Measurements from ENCODE around the gene CEBPG. TPM values are rescaled to one million over a fixed set of nuclear protein-coding genes. Genes with fewer than 3 reads are reported as not detected.

The CEBPG gene
- total RNA-seq, 1 experiment from 2014 or later = 39.5 TPM

GRCh38 chr19:33343301-33343700 is 30.2 kb upstream of the CEBPG start:
- H3K36me3 Mint-ChIP-seq (ENCODE audit: insufficient read depth, unreplicated experiment) = no peaks in the 10 kb centered on the region
- no TSS peak for BruUV-seq (replicated peaks)

GRCh38 chr19:33343859-33344572 is 29.5 kb upstream of the CEBPG start:
- no peaks in the 10 kb centered on the region for H3K4me1 Mint-ChIP-seq (ENCODE audit: low read depth, unreplicated experiment)
- intact Hi-C loops (cut with micrococcal nuclease; ENCODE audit: unreplicated experiment) = no loop called here
- CTCF ChIA-PET = no interaction called here
- H3K36me3 Mint-ChIP-seq (ENCODE audit: insufficient read depth, unreplicated experiment) = no peaks in the 10 kb centered on the region
- peaks cover 99% of the 10 kb centered on the region for H3K27me3 Mint-ChIP-seq (ENCODE audit: unreplicated experiment)
- H3K9me3 Mint-ChIP-seq (ENCODE audit: low read depth, unreplicated experiment) = no peaks in the 10 kb centered on the region
- TF ChIP-seq CTCF (IDR thresholded peaks at IDR 0.05; ENCODE audit: unreplicated experiment) = no peak
- H3K27ac Mint-ChIP-seq (ENCODE audit: unreplicated experiment) = no peak overlapping the region
- no TSS peak for BruUV-seq (replicated peaks)
- no peak for DNase-seq
- no peak overlapping the region for H3K4me3 Mint-ChIP-seq (ENCODE audit: low read depth, unreplicated experiment)

More at GRCh38 chr19:33343301-33343700, 30.2 kb upstream of the CEBPG start:
- H3K9me3 Mint-ChIP-seq (ENCODE audit: low read depth, unreplicated experiment) = no peaks in the 10 kb centered on the region
- no peak for TF ChIP-seq CTCF (IDR thresholded peaks at IDR 0.05; ENCODE audit: unreplicated experiment)
- H3K27ac Mint-ChIP-seq (ENCODE audit: unreplicated experiment) = no peak overlapping the region
- H3K4me1 Mint-ChIP-seq (ENCODE audit: low read depth, unreplicated experiment) = no peaks in the 10 kb centered on the region
- intact Hi-C loops (cut with micrococcal nuclease; ENCODE audit: unreplicated experiment) = no loop called here
- CTCF ChIA-PET = no interaction called here
- peaks cover 99% of the 10 kb centered on the region for H3K27me3 Mint-ChIP-seq (ENCODE audit: unreplicated experiment)
- no peak for DNase-seq
- no peak overlapping the region for H3K4me3 Mint-ChIP-seq (ENCODE audit: low read depth, unreplicated experiment)

GRCh38 chr19:33344573-33344925 is 29.0 kb upstream of the CEBPG start:
- Mint-ChIP-seq H3K9me3 (ENCODE audit: low read depth, unreplicated experiment) (no peaks in the 10 kb centered on the region), H3K27ac (ENCODE audit: unreplicated experiment) (no peak overlapping the region), H3K4me1 (ENCODE audit: low read depth, unreplicated experiment) (no peaks in the 10 kb centered on the region), H3K27me3 (ENCODE audit: unreplicated experiment) (peaks cover 99% of the 10 kb centered on the region), H3K36me3 (ENCODE audit: insufficient read depth, unreplicated experiment) (no peaks in the 10 kb centered on the region), H3K4me3 (ENCODE audit: low read depth, unreplicated experiment) (no peak overlapping the region)
- TF ChIP-seq CTCF (IDR thresholded peaks at IDR 0.05; ENCODE audit: unreplicated experiment) = no peak
- BruUV-seq (replicated peaks) = no TSS peak
- CTCF ChIA-PET = no interaction called here
- intact Hi-C loops (cut with micrococcal nuclease; ENCODE audit: unreplicated experiment) = no loop called here
- no peak for DNase-seq

GRCh38 chr19:33345163-33345562 is 28.3 kb upstream of the CEBPG start:
- CTCF ChIA-PET = no interaction called here
- no TSS peak for BruUV-seq (replicated peaks)
- Mint-ChIP-seq H3K9me3 (ENCODE audit: low read depth, unreplicated experiment) (no peaks in the 10 kb centered on the region), H3K27me3 (ENCODE audit: unreplicated experiment) (peaks cover 99% of the 10 kb centered on the region), H3K4me3 (ENCODE audit: low read depth, unreplicated experiment) (no peak overlapping the region), H3K27ac (ENCODE audit: unreplicated experiment) (no peak overlapping the region), H3K36me3 (ENCODE audit: insufficient read depth, unreplicated experiment) (no peaks in the 10 kb centered on the region), H3K4me1 (ENCODE audit: low read depth, unreplicated experiment) (no peaks in the 10 kb centered on the region)
- TF ChIP-seq CTCF (IDR thresholded peaks at IDR 0.05; ENCODE audit: unreplicated experiment) = no peak
- no peak for DNase-seq
- intact Hi-C loops (cut with micrococcal nuclease; ENCODE audit: unreplicated experiment) = no loop called here

Measured in Calu3 (cell line).